HG03159 (cell line): ENCODE data around the gene PLXNB2.
"Not testable (repeated sequence)": the region's sequence is repeated elsewhere in the genome, so short reads cannot be mapped to it uniquely, and the experiment has no call there.

Experiments
- ATAC-seq: cut with Tn5 transposase; IDR thresholded peaks from one replicate; pipeline ENCODE4 v1.9.1; 2021; ENCODE audit warnings: mild to moderate bottlenecking, moderate library complexity; ENCODE audit not compliant: unreplicated experiment

PLXNB2 gene

GRCh38 chr22:50326956-50327710 lies 19.7 kb upstream of the PLXNB2 start, which contains the start of gene DENND6B:
Gene DENND6B (minus strand): TSS chr22:50327012. CDS start chr22:50326988, 24 bp downstream.
- peak; percentile 72 for ATAC-seq

- ATAC-seq, result peak; percentile 30
Measured at GRCh38 chr22:50326225-50326955, 18.9 kb upstream of the PLXNB2 start.

- no peak for ATAC-seq
Measured at GRCh38 chr22:50325444-50326224, 18.2 kb upstream of the PLXNB2 start.

GRCh38 chr22:50323900-50324299 lies 16.5 kb upstream of the PLXNB2 start:
- ATAC-seq, result no peak

- not testable (repeated sequence) for ATAC-seq
Measured at GRCh38 chr22:50322382-50323104, 15.1 kb upstream of the PLXNB2 start.

- no peak for ATAC-seq
Measured at GRCh38 chr22:50320671-50321325, 13.4 kb upstream of the PLXNB2 start.

GRCh38 chr22:50320116-50320515 lies 12.7 kb upstream of the PLXNB2 start:
- ATAC-seq, result no peak

- ATAC-seq, result no peak
Measured at GRCh38 chr22:50319503-50319951, 12.1 kb upstream of the PLXNB2 start.

- ATAC-seq, result no peak
Measured at GRCh38 chr22:50318698-50319411, 11.4 kb upstream of the PLXNB2 start.

GRCh38 chr22:50318356-50318697 lies 10.9 kb upstream of the PLXNB2 start:
- ATAC-seq, result no peak

- ATAC-seq, result no peak
Measured at GRCh38 chr22:50317674-50318073, 10.2 kb upstream of the PLXNB2 start.

- no peak for ATAC-seq
Measured at GRCh38 chr22:50317178-50317577, 9.7 kb upstream of the PLXNB2 start.

- no peak for ATAC-seq
Measured at GRCh38 chr22:50316114-50317065, 8.9 kb upstream of the PLXNB2 start.

GRCh38 chr22:50315289-50316113 lies 8.1 kb upstream of the PLXNB2 start:
- ATAC-seq, result no peak

- ATAC-seq, result peak; percentile 62
Measured at GRCh38 chr22:50314455-50315288, 7.2 kb upstream of the PLXNB2 start.

GRCh38 chr22:50314081-50314454 lies 6.6 kb upstream of the PLXNB2 start:
- ATAC-seq, result no peak

GRCh38 chr22:50313600-50313999 lies 6.2 kb upstream of the PLXNB2 start:
- ATAC-seq, result no peak
